ENCODE measurements around the gene MUC2.

MUC2 gene

DNA sequence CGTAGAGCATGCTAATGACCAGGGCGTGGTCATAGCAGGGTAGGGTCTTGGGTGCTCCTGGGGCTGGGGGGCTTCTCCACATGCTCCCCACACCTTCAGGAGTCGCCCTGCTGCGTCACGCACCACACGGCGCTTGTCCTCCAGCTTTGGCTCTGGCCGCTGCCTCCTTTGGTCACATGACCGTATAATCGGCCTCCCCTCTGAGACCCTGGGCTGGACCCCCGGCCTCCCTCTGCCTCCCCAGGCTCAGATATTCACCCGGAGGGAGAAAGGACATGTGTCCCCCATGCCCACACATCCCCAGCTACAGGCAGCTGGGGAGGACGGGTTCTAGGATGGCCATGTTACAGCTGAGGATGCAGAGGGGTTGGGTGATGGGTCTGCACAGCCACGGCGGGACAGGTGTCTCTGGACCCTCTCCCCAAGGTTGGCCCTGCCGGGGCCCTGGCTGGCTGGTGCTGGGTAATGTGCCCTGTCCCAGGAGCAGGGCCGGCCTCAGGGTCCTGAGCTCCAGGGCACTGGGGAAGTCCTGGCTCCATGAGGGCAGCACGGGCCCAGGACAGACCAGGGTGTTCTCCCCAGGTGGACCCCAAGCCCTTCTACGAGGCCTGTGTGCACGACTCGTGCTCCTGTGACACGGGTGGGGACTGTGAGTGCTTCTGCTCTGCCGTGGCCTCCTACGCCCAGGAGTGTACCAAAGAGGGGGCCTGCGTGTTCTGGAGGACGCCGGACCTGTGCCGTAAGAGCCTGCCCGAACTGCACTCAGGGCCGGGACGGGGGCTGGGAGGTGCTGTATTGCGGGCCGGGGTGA is 14.5 kb downstream of the MUC2 start:
- DNase-seq, result no peak
- H3K36me3 ChIP-seq (ENCODE audit: control insufficient read depth, insufficient read depth, low read length), result no peaks in the 10 kb centered on the region
- no peaks in the 10 kb centered on the region for H3K27me3 ChIP-seq (replicated peaks; ENCODE audit: control insufficient read depth, insufficient read depth, low read length, poor library complexity, severe bottlenecking)
- H3K9me3 ChIP-seq (ENCODE audit: control insufficient read depth, low read length), result no peaks in the 10 kb centered on the region
- no peak overlapping the region for H3K27ac ChIP-seq (ENCODE audit: insufficient read depth, low read length, poor library complexity, severe bottlenecking)
- no peaks in the 10 kb centered on the region for H3K4me1 ChIP-seq (ENCODE audit: control insufficient read depth, insufficient read depth, low read length, poor library complexity, severe bottlenecking)
- H3K4me3 ChIP-seq (ENCODE audit: insufficient read depth, low read depth, low read length, poor library complexity, severe bottlenecking), result no peak overlapping the region

GRCh38 chr11:1089738-1090599 is 15.3 kb downstream of the MUC2 start:
- Histone ChIP-seq H3K4me3 (ENCODE audit: insufficient read depth, low read depth, low read length, poor library complexity, severe bottlenecking) (no peak overlapping the region), H3K36me3 (ENCODE audit: control insufficient read depth, insufficient read depth, low read length) (no peaks in the 10 kb centered on the region), H3K4me1 (ENCODE audit: control insufficient read depth, insufficient read depth, low read length, poor library complexity, severe bottlenecking) (no peaks in the 10 kb centered on the region), H3K9me3 (ENCODE audit: control insufficient read depth, low read length) (no peaks in the 10 kb centered on the region), H3K27ac (ENCODE audit: insufficient read depth, low read length, poor library complexity, severe bottlenecking) (no peak overlapping the region), H3K27me3 (replicated peaks; ENCODE audit: control insufficient read depth, insufficient read depth, low read length, poor library complexity, severe bottlenecking) (no peaks in the 10 kb centered on the region)
- no peak for DNase-seq

DNA sequence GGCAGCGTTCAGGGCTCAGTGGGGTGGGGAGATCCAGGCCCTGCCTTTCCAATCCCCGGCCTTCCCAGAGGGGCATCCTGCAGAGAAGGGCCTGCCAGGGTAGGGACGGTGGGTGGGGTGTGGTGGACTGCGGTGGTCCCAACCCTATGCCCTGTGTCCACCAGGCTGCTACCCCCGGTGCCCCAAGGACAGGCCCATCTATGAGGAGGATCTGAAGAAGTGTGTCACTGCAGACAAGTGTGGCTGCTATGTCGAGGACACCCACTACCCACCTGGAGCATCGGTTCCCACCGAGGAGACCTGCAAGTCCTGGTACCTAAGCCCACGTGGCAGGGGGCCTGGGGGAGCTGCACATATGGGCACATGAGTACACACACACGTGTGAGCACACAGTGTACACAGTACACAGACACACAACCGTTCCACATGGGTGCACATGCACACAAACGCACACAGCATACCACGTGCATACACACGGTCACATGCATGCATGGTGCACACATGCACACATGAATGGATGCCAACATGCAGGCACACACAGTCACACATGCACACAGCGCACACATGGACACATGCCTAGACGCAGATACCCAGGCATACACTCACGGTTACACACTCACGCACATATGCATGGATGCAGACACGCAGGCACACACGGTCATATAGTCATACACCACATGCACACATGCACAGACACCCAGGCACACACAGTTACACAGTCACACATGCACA is 16.1 kb downstream of the MUC2 start:
- DNase-seq, result no peak
- Histone ChIP-seq H3K4me3 (ENCODE audit: insufficient read depth, low read depth, low read length, poor library complexity, severe bottlenecking) (no peak overlapping the region), H3K4me1 (ENCODE audit: control insufficient read depth, insufficient read depth, low read length, poor library complexity, severe bottlenecking) (no peaks in the 10 kb centered on the region), H3K27me3 (replicated peaks; ENCODE audit: control insufficient read depth, insufficient read depth, low read length, poor library complexity, severe bottlenecking) (no peaks in the 10 kb centered on the region), H3K27ac (ENCODE audit: insufficient read depth, low read length, poor library complexity, severe bottlenecking) (no peak overlapping the region), H3K9me3 (ENCODE audit: control insufficient read depth, low read length) (no peaks in the 10 kb centered on the region), H3K36me3 (ENCODE audit: control insufficient read depth, insufficient read depth, low read length) (no peaks in the 10 kb centered on the region)

DNA sequence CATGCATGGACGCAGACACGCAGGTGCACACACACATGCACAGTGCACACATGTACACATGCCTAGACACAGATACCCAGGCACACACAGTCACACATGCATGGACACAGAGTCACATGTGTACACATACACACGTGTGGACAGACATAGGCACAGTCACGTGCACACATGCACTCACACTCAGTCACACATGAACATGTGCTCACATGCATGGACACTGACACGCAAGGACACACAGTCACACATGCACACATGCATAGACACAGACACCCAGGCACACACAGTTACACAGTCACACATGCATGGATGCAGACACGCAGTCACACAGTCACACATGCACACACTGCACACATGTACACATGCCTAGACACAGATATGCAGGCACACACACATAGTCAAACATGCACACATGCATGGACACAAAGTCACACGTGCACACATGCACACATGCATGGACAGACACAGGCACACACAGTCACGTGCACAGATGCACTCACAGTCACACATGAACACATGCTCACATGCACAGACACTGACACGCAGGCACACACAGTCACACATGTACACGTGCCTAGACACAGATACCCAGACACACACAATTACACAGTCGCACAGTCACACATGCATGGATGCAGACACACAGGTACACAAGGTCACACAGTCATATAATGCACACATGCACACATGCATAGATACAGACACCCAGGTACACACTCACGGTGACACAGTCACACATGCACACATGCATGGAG is 16.8 kb downstream of the MUC2 start:
- Histone ChIP-seq H3K27ac (ENCODE audit: insufficient read depth, low read length, poor library complexity, severe bottlenecking) (no peak overlapping the region), H3K9me3 (ENCODE audit: control insufficient read depth, low read length) (no peaks in the 10 kb centered on the region), H3K4me1 (ENCODE audit: control insufficient read depth, insufficient read depth, low read length, poor library complexity, severe bottlenecking) (no peaks in the 10 kb centered on the region), H3K4me3 (ENCODE audit: insufficient read depth, low read depth, low read length, poor library complexity, severe bottlenecking) (no peak overlapping the region), H3K27me3 (replicated peaks; ENCODE audit: control insufficient read depth, insufficient read depth, low read length, poor library complexity, severe bottlenecking) (no peaks in the 10 kb centered on the region), H3K36me3 (ENCODE audit: control insufficient read depth, insufficient read depth, low read length) (no peaks in the 10 kb centered on the region)
- no peak for DNase-seq

DNA sequence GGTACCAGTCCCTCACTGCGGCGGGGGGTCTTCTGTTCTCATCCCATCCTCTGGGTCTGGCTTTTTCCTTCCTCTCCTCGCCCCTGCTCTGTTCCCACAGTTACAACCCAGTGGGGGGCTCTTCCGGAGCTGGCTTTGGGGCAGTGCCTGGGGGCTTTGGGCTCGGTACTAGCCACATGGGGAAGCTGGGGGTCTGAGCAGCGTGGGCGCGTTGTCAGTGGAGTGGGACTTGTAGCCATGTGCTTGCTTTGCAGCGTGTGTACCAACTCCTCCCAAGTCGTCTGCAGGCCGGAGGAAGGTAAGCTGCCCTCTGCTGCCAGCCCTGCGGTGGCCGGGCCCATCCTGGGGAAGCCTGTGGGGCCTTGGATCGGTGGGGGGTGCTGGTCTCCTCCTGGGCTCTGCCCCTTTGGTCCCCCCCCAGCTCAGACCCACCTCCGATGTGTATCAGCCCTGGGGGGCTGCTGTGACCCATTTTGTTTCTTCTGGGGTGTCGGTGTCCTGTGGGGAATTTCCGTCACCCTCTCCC is 17.5 kb downstream of the MUC2 start:
- H3K27me3 ChIP-seq (replicated peaks; ENCODE audit: control insufficient read depth, insufficient read depth, low read length, poor library complexity, severe bottlenecking), result no peaks in the 10 kb centered on the region
- H3K4me1 ChIP-seq (ENCODE audit: control insufficient read depth, insufficient read depth, low read length, poor library complexity, severe bottlenecking), result no peaks in the 10 kb centered on the region
- DNase-seq, result no peak
- H3K4me3 ChIP-seq (ENCODE audit: insufficient read depth, low read depth, low read length, poor library complexity, severe bottlenecking), result no peak overlapping the region
- no peaks in the 10 kb centered on the region for H3K36me3 ChIP-seq (ENCODE audit: control insufficient read depth, insufficient read depth, low read length)
- no peak overlapping the region for H3K27ac ChIP-seq (ENCODE audit: insufficient read depth, low read length, poor library complexity, severe bottlenecking)
- no peaks in the 10 kb centered on the region for H3K9me3 ChIP-seq (ENCODE audit: control insufficient read depth, low read length)

DNA sequence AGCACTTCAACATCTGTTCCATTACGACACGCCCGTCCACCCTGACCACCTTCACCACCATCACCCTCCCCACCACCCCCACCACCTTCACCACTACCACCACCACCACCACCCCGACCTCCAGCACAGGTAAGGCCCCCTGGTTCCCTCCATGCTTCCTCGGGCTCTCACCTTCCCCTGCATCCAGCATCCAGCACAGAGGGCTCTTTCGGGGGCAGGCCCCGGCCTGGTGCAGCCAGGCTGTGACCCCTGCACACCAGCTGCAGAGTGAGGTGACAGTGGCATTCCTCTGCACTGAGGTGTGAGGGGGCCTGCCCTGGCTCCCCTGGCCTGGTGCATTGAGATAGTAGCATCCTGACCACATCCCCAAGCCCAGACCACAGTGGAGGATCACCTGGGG is 18.2 kb downstream of the MUC2 start:
- H3K27ac ChIP-seq (ENCODE audit: insufficient read depth, low read length, poor library complexity, severe bottlenecking), result no peak overlapping the region
- H3K36me3 ChIP-seq (ENCODE audit: control insufficient read depth, insufficient read depth, low read length), result no peaks in the 10 kb centered on the region
- H3K9me3 ChIP-seq (ENCODE audit: control insufficient read depth, low read length), result no peaks in the 10 kb centered on the region
- DNase-seq, result no peak
- no peaks in the 10 kb centered on the region for H3K4me1 ChIP-seq (ENCODE audit: control insufficient read depth, insufficient read depth, low read length, poor library complexity, severe bottlenecking)
- H3K4me3 ChIP-seq (ENCODE audit: insufficient read depth, low read depth, low read length, poor library complexity, severe bottlenecking), result no peak overlapping the region
- H3K27me3 ChIP-seq (replicated peaks; ENCODE audit: control insufficient read depth, insufficient read depth, low read length, poor library complexity, severe bottlenecking), result no peaks in the 10 kb centered on the region

- Histone ChIP-seq H3K27ac (ENCODE audit: insufficient read depth, low read length, poor library complexity, severe bottlenecking) (no peak overlapping the region), H3K4me1 (ENCODE audit: control insufficient read depth, insufficient read depth, low read length, poor library complexity, severe bottlenecking) (no peaks in the 10 kb centered on the region)
Measured at GRCh38 chr11:1099519-1100355, 25.1 kb downstream of the MUC2 start.

GRCh38 chr11:1100417-1101245 is 26.0 kb downstream of the MUC2 start:
- no peaks in the 10 kb centered on the region for H3K4me1 ChIP-seq (ENCODE audit: control insufficient read depth, insufficient read depth, low read length, poor library complexity, severe bottlenecking)
- no peaks in the 10 kb centered on the region for H3K27me3 ChIP-seq (replicated peaks; ENCODE audit: control insufficient read depth, insufficient read depth, low read length, poor library complexity, severe bottlenecking)
- H3K9me3 ChIP-seq (ENCODE audit: control insufficient read depth, low read length), result no peaks in the 10 kb centered on the region
- H3K4me3 ChIP-seq (ENCODE audit: insufficient read depth, low read depth, low read length, poor library complexity, severe bottlenecking), result no peak overlapping the region
- H3K36me3 ChIP-seq (ENCODE audit: control insufficient read depth, insufficient read depth, low read length), result no peaks in the 10 kb centered on the region
- DNase-seq, result no peak
- no peak overlapping the region for H3K27ac ChIP-seq (ENCODE audit: insufficient read depth, low read length, poor library complexity, severe bottlenecking)

More at GRCh38 chr11:1099519-1100355, 25.1 kb downstream of the MUC2 start:
- no peak for DNase-seq
- Histone ChIP-seq H3K4me3 (ENCODE audit: insufficient read depth, low read depth, low read length, poor library complexity, severe bottlenecking) (no peak overlapping the region), H3K9me3 (ENCODE audit: control insufficient read depth, low read length) (no peaks in the 10 kb centered on the region), H3K36me3 (ENCODE audit: control insufficient read depth, insufficient read depth, low read length) (no peaks in the 10 kb centered on the region), H3K27me3 (replicated peaks; ENCODE audit: control insufficient read depth, insufficient read depth, low read length, poor library complexity, severe bottlenecking) (no peaks in the 10 kb centered on the region)
